LNCAP (cell line): ENCODE measurements around the gene SIAE.

Source experiments
- CTCF ChIP-seq: fragments of 450-650 bp; IDR thresholded peaks from 2 replicates; pipeline ENCODE4 v1.5.1; 2017; ENCODE audit warnings: mild to moderate bottlenecking

Gene SIAE, protein sequence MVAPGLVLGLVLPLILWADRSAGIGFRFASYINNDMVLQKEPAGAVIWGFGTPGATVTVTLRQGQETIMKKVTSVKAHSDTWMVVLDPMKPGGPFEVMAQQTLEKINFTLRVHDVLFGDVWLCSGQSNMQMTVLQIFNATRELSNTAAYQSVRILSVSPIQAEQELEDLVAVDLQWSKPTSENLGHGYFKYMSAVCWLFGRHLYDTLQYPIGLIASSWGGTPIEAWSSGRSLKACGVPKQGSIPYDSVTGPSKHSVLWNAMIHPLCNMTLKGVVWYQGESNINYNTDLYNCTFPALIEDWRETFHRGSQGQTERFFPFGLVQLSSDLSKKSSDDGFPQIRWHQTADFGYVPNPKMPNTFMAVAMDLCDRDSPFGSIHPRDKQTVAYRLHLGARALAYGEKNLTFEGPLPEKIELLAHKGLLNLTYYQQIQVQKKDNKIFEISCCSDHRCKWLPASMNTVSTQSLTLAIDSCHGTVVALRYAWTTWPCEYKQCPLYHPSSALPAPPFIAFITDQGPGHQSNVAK

GRCh38 chr11:124673333-124674167 lies at the start of gene SIAE, which contains the start of gene SPA17:
Gene SIAE (minus strand): TSS chr11:124673739. CDS start chr11:124673708, 31 bp downstream.
Gene SPA17 (plus strand): TSS chr11:124673904. CDS start chr11:124675265, 1,361 bp downstream.
- TF ChIP-seq CTCF, result no peak

GRCh38 chr11:124722176-124722575 lies 48.6 kb upstream of the SIAE start:
- TF ChIP-seq CTCF, result no peak

DNA sequence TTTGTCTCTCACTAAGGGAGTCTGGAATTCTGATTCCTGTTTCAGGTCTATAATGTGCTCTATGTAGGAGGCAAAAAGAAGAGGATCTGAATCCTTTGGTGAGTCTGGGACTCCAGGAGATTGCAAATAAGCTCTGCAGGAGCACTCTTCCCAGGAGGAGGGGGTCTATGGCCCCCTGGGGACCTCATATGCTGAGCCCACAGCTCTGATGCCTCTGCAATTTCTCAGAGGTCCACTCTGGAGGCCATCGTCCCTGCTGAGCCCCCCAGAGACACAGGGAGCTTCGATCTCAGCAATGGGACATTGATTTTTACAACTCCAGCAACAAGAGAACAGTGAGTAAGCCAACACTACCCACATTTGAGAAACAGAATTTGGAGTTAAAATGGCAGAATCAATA lies 46.0 kb upstream of the SIAE start:
- no peak for TF ChIP-seq CTCF

DNA sequence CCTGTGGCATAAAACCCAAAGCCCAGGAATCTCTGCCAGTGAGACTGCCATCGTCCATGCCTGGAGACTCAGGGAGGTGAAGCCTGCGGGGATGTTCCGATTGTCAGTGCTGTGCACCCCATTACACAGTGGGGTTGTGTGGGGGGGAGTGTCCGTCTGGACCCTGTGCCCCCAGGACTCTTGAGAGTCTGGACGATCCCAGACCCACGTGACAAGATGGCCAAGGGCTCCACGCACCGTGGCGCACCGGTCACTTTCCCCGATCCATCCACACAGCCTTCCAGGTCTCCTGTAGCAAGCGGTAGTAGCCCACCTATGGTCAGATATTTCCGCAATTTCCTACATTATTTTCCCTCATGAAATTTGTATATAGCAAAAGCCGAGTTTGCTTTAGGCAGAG lies 45.3 kb upstream of the SIAE start:
- TF ChIP-seq CTCF, result no peak

- TF ChIP-seq CTCF, result no peak
Measured at GRCh38 chr11:124717786-124718651, 44.5 kb upstream of the SIAE start.

DNA sequence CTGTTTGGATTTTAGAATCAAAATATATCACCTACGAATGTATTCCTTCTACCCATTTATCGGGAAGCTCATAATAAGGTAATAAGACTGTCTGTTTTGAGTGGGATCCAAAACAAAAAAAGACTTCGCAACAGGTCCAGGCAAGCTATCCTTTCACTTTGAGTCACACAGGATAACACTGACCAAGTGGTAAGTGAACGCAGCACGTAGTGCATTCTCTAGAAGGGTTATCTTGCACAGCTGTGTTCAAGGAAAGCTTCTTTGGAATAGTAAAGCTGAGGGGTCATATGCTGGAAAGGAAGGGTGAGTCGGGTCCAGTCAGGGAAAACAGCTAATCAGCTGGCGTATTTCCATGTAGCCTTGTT lies 43.9 kb upstream of the SIAE start:
- TF ChIP-seq CTCF, result no peak

- no peak for TF ChIP-seq CTCF
Measured at GRCh38 chr11:124716591-124716990, 43.1 kb upstream of the SIAE start.
